ENCODE data around the gene HHATL. TPM values are rescaled to one million over a fixed set of nuclear protein-coding genes. Genes with fewer than 3 reads are reported as not detected.

The HHATL gene
- total and polyA plus RNA-seq, 4 donors, result 0.17 TPM; not detected in 3

DNA sequence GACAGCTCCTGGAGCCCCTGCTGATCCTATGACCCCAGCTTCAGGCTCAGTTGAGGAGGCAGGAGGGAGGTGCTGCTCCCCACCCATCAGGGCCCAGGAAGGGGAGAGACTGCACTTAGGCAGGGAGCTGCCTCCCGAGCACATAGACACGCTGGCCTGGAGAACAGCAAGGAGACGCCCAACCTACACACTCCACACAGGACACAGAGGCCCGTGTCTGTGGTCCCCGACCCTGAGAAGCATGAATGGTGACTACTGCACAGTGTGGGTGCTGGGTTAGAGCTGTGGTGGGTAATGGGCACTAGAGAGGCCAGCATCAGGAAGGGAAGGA, 1.1 kb upstream of the HHATL start:
- Histone ChIP-seq H3K36me3 (ENCODE audit: control insufficient read depth in 4 of 4, insufficient read depth in 3 of 4, low read depth in 1 of 4, low read length in 3 of 4) (no peaks in the 10 kb centered on the region), H3K4me1 (ENCODE audit: control insufficient read depth in 4 of 4, insufficient read depth in 4 of 4, low read length in 3 of 4) (no peaks in the 10 kb centered on the region), H3K4me3 (ENCODE audit: low read depth in 1 of 3, low read length in 3 of 3) (no peak overlapping the region), H3K9me3 (ENCODE audit: control insufficient read depth in 4 of 4, low read length in 3 of 4) (no peaks in the 10 kb centered on the region), H3K27me3 (ENCODE audit: control insufficient read depth in 4 of 4, insufficient read depth in 4 of 4, low read length in 3 of 4) (no peaks in the 10 kb centered on the region), H3K27ac (ENCODE audit: low read depth in 1 of 2, low read length in 2 of 2) (no peak overlapping the region), H3K9ac (ENCODE audit: low read depth in 1 of 2, low read length in 2 of 2) (no peak overlapping the region)
- DNase-seq (ENCODE audit: low spot score), result no peak
- WGBS, result 84% methylated on average over 5 of the region's 5 CpGs
- TF ChIP-seq, protein P1, sequence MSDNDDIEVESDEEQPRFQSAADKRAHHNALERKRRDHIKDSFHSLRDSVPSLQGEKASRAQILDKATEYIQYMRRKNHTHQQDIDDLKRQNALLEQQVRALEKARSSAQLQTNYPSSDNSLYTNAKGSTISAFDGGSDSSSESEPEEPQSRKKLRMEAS (IDR thresholded peaks at IDR 0.05), result no peak
- no peak for TF ChIP-seq FOXA2 (IDR thresholded peaks at IDR 0.05)
- no peak for TF ChIP-seq JUND (IDR thresholded peaks at IDR 0.05)
- no peak for TF ChIP-seq SP1 (IDR thresholded peaks at IDR 0.05)
- no peak for TF ChIP-seq HNF4G (IDR thresholded peaks at IDR 0.05)
- no peak for TF ChIP-seq GABPA (IDR thresholded peaks at IDR 0.05 in 1 of 2, conservative IDR thresholded peaks at IDR 0.05 in 1 of 2)
- TF ChIP-seq RXRA (IDR thresholded peaks at IDR 0.05), result no peak
- TF ChIP-seq, protein P2, sequence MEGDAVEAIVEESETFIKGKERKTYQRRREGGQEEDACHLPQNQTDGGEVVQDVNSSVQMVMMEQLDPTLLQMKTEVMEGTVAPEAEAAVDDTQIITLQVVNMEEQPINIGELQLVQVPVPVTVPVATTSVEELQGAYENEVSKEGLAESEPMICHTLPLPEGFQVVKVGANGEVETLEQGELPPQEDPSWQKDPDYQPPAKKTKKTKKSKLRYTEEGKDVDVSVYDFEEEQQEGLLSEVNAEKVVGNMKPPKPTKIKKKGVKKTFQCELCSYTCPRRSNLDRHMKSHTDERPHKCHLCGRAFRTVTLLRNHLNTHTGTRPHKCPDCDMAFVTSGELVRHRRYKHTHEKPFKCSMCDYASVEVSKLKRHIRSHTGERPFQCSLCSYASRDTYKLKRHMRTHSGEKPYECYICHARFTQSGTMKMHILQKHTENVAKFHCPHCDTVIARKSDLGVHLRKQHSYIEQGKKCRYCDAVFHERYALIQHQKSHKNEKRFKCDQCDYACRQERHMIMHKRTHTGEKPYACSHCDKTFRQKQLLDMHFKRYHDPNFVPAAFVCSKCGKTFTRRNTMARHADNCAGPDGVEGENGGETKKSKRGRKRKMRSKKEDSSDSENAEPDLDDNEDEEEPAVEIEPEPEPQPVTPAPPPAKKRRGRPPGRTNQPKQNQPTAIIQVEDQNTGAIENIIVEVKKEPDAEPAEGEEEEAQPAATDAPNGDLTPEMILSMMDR (IDR thresholded peaks at IDR 0.05; ENCODE audit: low read depth, low read length, missing input control), result no peak
- TF ChIP-seq RAD21 (IDR thresholded peaks at IDR 0.05), result no peak
- no peak for TF ChIP-seq TAF1 (conservative IDR thresholded peaks at IDR 0.05)
- TF ChIP-seq EGR1 (IDR thresholded peaks at IDR 0.05; ENCODE audit: low read depth in 2 of 2), result no peak

DNA sequence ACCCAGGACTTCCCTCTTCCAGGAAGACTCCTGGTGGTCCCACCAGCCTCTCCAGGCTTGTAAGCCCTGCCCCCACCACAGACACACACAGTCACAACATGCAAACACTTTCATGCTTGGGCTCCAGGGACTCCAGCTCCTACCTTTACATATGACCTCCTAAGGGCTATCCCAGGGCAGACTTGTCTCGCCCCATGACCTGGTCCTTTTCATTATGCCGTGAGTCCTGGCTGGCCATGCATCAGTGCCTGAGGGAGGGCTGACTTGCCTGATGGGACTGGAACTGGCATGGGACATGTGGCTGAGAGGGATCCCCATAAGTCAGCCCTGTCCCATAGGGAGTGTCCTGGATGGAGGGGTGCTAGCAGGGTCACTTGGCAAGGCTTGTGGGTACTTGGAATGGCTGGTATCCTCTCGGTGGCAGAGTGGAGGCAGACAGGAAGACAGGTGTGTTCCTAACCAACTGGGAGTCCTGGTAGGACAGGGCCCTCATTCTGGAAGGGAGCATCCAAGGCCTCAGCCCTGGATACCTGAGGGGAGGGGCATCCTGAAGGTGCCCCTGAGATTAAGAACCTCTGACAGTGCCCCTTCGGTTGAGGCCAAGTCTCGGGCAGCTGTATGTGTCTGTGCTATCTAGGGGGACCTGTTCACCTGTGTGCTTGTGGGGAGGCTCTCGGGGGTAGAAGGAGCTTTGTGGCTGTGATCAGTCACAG, 540 bp upstream of the HHATL start:
- Histone ChIP-seq H3K9me3 (ENCODE audit: control insufficient read depth in 4 of 4, low read length in 3 of 4) (no peaks in the 10 kb centered on the region), H3K27ac (ENCODE audit: low read depth in 1 of 2, low read length in 2 of 2) (no peak overlapping the region), H3K27me3 (ENCODE audit: control insufficient read depth in 4 of 4, insufficient read depth in 4 of 4, low read length in 3 of 4) (no peaks in the 10 kb centered on the region), H3K36me3 (ENCODE audit: control insufficient read depth in 4 of 4, insufficient read depth in 3 of 4, low read depth in 1 of 4, low read length in 3 of 4) (no peaks in the 10 kb centered on the region), H3K9ac (ENCODE audit: low read depth in 1 of 2, low read length in 2 of 2) (no peak overlapping the region), H3K4me1 (ENCODE audit: control insufficient read depth in 4 of 4, insufficient read depth in 4 of 4, low read length in 3 of 4) (no peaks in the 10 kb centered on the region), H3K4me3 (ENCODE audit: low read depth in 1 of 3, low read length in 3 of 3) (no peak overlapping the region)
- TF ChIP-seq EGR1 (IDR thresholded peaks at IDR 0.05; ENCODE audit: low read depth in 2 of 2) (no peak), FOXA2 (IDR thresholded peaks at IDR 0.05) (no peak), FOXA1 (IDR thresholded peaks at IDR 0.05) (no peak), YY1 (IDR thresholded peaks at IDR 0.05) (no peak), JUND (IDR thresholded peaks at IDR 0.05) (no peak), HNF4G (IDR thresholded peaks at IDR 0.05) (no peak), RXRA (IDR thresholded peaks at IDR 0.05) (no peak), HNF4A (conservative IDR thresholded peaks at IDR 0.05) (no peak), RAD21 (IDR thresholded peaks at IDR 0.05) (no peak), NR2F2 (IDR thresholded peaks at IDR 0.05) (no peak), TAF1 (conservative IDR thresholded peaks at IDR 0.05) (no peak), GABPA (IDR thresholded peaks at IDR 0.05 in 1 of 2, conservative IDR thresholded peaks at IDR 0.05 in 1 of 2) (no peak), SP1 (IDR thresholded peaks at IDR 0.05) (no peak)
- TF ChIP-seq, protein P3, sequence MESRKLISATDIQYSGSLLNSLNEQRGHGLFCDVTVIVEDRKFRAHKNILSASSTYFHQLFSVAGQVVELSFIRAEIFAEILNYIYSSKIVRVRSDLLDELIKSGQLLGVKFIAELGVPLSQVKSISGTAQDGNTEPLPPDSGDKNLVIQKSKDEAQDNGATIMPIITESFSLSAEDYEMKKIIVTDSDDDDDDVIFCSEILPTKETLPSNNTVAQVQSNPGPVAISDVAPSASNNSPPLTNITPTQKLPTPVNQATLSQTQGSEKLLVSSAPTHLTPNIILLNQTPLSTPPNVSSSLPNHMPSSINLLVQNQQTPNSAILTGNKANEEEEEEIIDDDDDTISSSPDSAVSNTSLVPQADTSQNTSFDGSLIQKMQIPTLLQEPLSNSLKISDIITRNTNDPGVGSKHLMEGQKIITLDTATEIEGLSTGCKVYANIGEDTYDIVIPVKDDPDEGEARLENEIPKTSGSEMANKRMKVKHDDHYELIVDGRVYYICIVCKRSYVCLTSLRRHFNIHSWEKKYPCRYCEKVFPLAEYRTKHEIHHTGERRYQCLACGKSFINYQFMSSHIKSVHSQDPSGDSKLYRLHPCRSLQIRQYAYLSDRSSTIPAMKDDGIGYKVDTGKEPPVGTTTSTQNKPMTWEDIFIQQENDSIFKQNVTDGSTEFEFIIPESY (IDR thresholded peaks at IDR 0.05), result no peak
- TF ChIP-seq, protein P1 (IDR thresholded peaks at IDR 0.05), result no peak
- TF ChIP-seq, protein P2 (IDR thresholded peaks at IDR 0.05; ENCODE audit: low read depth, low read length, missing input control), result no peak
- TF ChIP-seq, protein P4, sequence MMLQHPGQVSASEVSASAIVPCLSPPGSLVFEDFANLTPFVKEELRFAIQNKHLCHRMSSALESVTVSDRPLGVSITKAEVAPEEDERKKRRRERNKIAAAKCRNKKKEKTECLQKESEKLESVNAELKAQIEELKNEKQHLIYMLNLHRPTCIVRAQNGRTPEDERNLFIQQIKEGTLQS (IDR thresholded peaks at IDR 0.05), result no peak
- TF ChIP-seq, protein P5, sequence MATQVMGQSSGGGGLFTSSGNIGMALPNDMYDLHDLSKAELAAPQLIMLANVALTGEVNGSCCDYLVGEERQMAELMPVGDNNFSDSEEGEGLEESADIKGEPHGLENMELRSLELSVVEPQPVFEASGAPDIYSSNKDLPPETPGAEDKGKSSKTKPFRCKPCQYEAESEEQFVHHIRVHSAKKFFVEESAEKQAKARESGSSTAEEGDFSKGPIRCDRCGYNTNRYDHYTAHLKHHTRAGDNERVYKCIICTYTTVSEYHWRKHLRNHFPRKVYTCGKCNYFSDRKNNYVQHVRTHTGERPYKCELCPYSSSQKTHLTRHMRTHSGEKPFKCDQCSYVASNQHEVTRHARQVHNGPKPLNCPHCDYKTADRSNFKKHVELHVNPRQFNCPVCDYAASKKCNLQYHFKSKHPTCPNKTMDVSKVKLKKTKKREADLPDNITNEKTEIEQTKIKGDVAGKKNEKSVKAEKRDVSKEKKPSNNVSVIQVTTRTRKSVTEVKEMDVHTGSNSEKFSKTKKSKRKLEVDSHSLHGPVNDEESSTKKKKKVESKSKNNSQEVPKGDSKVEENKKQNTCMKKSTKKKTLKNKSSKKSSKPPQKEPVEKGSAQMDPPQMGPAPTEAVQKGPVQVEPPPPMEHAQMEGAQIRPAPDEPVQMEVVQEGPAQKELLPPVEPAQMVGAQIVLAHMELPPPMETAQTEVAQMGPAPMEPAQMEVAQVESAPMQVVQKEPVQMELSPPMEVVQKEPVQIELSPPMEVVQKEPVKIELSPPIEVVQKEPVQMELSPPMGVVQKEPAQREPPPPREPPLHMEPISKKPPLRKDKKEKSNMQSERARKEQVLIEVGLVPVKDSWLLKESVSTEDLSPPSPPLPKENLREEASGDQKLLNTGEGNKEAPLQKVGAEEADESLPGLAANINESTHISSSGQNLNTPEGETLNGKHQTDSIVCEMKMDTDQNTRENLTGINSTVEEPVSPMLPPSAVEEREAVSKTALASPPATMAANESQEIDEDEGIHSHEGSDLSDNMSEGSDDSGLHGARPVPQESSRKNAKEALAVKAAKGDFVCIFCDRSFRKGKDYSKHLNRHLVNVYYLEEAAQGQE (IDR thresholded peaks at IDR 0.05), result no peak
- WGBS, result 87% methylated on average over 6 of the region's 6 CpGs
- no peak for DNase-seq (ENCODE audit: low spot score)

All from liver (tissue), 9 donors.